T follicular helper cell (primary cell): ENCODE measurements around the gene SLC19A2.
"Not testable (repeated sequence)": the region's sequence is repeated elsewhere in the genome, so short reads cannot be mapped to it uniquely, and the experiment has no call there.

Source experiments
- DNase-seq: peaks from one replicate; pipeline ENCODE4 v3.0.0-alpha.2; 2020; ENCODE audit warnings: low read depth

SLC19A2 gene

GRCh38 chr1:169508432-169509338 lies 22.9 kb upstream of the SLC19A2 start:
- DNase-seq: no peak

- no peak for DNase-seq
These were observed 21.7 kb upstream of the SLC19A2 start for GRCh38 chr1:169507413-169507812.

GRCh38 chr1:169503601-169504000 lies 17.9 kb upstream of the SLC19A2 start:
- DNase-seq: not testable (repeated sequence)

GRCh38 chr1:169499807-169500206 lies 14.1 kb upstream of the SLC19A2 start:
- DNase-seq: no peak

- DNase-seq: no peak
These were observed 11.6 kb upstream of the SLC19A2 start for GRCh38 chr1:169497317-169497716.

- no peak for DNase-seq
These were observed 10.2 kb upstream of the SLC19A2 start for GRCh38 chr1:169495916-169496315.

- no peak for DNase-seq
These were observed 9.5 kb upstream of the SLC19A2 start for GRCh38 chr1:169495046-169495775.

GRCh38 chr1:169494343-169494742 lies 8.6 kb upstream of the SLC19A2 start:
- no peak for DNase-seq

GRCh38 chr1:169493251-169493650 lies 7.5 kb upstream of the SLC19A2 start:
- DNase-seq: no peak

- no peak for DNase-seq
These were observed 6.1 kb upstream of the SLC19A2 start for GRCh38 chr1:169491845-169492281.

- DNase-seq: no peak
These were observed 2.4 kb upstream of the SLC19A2 start for GRCh38 chr1:169488157-169488556.

GRCh38 chr1:169487561-169487960 lies 1.8 kb upstream of the SLC19A2 start:
- no peak for DNase-seq

GRCh38 chr1:169487133-169487532 lies 1.4 kb upstream of the SLC19A2 start:
- no peak for DNase-seq

GRCh38 chr1:169486281-169487051 lies 722 bp upstream of the SLC19A2 start:
- no peak for DNase-seq

- DNase-seq: no peak
These were observed 887 bp downstream of the SLC19A2 start for GRCh38 chr1:169484683-169485430.

GRCh38 chr1:169484101-169484500 lies 1.6 kb downstream of the SLC19A2 start:
- no peak for DNase-seq

- DNase-seq: no peak
These were observed 2.2 kb downstream of the SLC19A2 start for GRCh38 chr1:169483500-169483966.

- DNase-seq: no peak
These were observed 6.2 kb downstream of the SLC19A2 start for GRCh38 chr1:169479363-169480066.

- no peak for DNase-seq
These were observed 7.6 kb downstream of the SLC19A2 start for GRCh38 chr1:169478094-169478672.

- no peak for DNase-seq
These were observed 9.8 kb downstream of the SLC19A2 start for GRCh38 chr1:169475806-169476387.
